HCT116 (cell line): ENCODE data around the gene OR2V2.

Source experiments
- EZH2 ChIP-seq: fragments of 200-600 bp; sonication (generic); IDR thresholded peaks from 2 replicates; pipeline ENCODE4 v1.6.1; 2017; ENCODE audit warnings: antibody characterized with exemption, mixed run types
- EZH2phosphoT487 ChIP-seq: fragments of 200-600 bp; IDR thresholded peaks from 2 replicates; pipeline ENCODE4 v1.6.1; 2018; ENCODE audit warnings: antibody characterized with exemption, borderline replicate concordance
- RAD21 ChIP-seq: IDR thresholded peaks from 2 replicates; pipeline ENCODE4 v1.6.1; 2012; ENCODE audit warnings: low read depth, mild to moderate bottlenecking
- SRF ChIP-seq: IDR thresholded peaks from 2 replicates; pipeline ENCODE4 v1.6.1; 2012; ENCODE audit warnings: low read depth
- TF ChIP-seq, protein P1 (sequence below), 3 experiments: fragments of 200-600 bp in 1 of 3; sonication (generic) in 1 of 3; IDR thresholded peaks in 2 of 3; conservative IDR thresholded peaks in 1 of 3; 2 replicates each; pipeline ENCODE4 v1.5.1; 2012 to 2017; ENCODE audit warnings: low read depth in 2 of 3, low read length in 2 of 3, antibody characterized with exemption in 1 of 3, borderline replicate concordance in 1 of 3, control low read depth in 1 of 3, mild to moderate bottlenecking in 1 of 3, mixed read lengths in 1 of 3, mixed run types in 1 of 3, moderate library complexity in 1 of 3; ENCODE audit not compliant: insufficient read depth in 1 of 3

DNA sequence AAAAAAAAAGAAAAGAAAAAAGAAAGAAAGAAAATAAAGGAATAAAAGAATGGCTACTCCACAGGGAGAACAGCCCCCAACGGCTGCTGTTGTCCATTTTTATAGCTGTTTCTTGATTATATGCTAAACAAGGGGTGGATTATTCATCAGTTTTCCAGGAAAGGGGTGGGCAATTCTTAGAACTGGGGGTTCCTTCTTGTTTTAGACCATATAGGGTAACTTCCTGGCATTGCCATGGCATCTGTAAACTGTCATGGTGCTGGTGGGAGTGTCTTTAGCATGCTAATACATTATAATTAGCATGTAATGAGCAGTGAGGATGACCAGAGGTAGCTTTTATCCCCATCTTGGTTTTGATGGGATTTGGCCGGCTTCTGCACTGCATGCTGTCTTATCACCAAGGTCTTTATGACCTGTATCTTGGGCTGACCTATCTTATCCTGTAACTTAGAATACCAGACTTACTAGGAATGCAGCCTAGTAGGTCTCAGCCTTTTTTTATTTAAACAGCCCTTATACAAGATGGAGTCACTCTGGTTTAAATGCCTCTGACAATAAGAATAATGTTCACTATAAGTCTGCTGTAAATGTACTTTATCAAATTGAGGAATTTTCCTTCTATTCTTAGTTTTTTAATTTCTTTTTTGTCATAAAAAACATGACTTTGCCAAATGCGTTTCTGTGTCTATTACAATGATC, 29.0 kb downstream of the OR2V2 start:
- TF ChIP-seq, protein P1, sequence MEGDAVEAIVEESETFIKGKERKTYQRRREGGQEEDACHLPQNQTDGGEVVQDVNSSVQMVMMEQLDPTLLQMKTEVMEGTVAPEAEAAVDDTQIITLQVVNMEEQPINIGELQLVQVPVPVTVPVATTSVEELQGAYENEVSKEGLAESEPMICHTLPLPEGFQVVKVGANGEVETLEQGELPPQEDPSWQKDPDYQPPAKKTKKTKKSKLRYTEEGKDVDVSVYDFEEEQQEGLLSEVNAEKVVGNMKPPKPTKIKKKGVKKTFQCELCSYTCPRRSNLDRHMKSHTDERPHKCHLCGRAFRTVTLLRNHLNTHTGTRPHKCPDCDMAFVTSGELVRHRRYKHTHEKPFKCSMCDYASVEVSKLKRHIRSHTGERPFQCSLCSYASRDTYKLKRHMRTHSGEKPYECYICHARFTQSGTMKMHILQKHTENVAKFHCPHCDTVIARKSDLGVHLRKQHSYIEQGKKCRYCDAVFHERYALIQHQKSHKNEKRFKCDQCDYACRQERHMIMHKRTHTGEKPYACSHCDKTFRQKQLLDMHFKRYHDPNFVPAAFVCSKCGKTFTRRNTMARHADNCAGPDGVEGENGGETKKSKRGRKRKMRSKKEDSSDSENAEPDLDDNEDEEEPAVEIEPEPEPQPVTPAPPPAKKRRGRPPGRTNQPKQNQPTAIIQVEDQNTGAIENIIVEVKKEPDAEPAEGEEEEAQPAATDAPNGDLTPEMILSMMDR (IDR thresholded peaks at IDR 0.05 in 2 of 3, conservative IDR thresholded peaks at IDR 0.05 in 1 of 3; ENCODE audit: borderline replicate concordance in 1 of 3, insufficient read depth in 1 of 3, low read depth in 2 of 3, low read length in 2 of 3): no peak
- TF ChIP-seq SRF: no peak
- no peak for TF ChIP-seq EZH2
- no peak for TF ChIP-seq RAD21
- no peak for TF ChIP-seq EZH2phosphoT487
